M059J (cell line): Measurements from ENCODE around the gene TMEM145. TPM values are rescaled to one million over a fixed set of nuclear protein-coding genes. Genes with fewer than 3 reads are reported as not detected.

Experiments used
- DNase-seq: peaks from one replicate; pipeline ENCODE4 v3.0.0-alpha.2; 2012; ENCODE audit warnings: low read depth
- total RNA-seq: library from RNA; depleted of rRNA; stranded (reverse); fragments of >200 nt; shearing (Covaris generic); gene quantifications from 2 replicates; pipeline ENCODE4 v1.2.3, GENCODE V29; 2014

The TMEM145 gene
- total RNA-seq, 1 experiment from 2014 or later: not detected

DNA sequence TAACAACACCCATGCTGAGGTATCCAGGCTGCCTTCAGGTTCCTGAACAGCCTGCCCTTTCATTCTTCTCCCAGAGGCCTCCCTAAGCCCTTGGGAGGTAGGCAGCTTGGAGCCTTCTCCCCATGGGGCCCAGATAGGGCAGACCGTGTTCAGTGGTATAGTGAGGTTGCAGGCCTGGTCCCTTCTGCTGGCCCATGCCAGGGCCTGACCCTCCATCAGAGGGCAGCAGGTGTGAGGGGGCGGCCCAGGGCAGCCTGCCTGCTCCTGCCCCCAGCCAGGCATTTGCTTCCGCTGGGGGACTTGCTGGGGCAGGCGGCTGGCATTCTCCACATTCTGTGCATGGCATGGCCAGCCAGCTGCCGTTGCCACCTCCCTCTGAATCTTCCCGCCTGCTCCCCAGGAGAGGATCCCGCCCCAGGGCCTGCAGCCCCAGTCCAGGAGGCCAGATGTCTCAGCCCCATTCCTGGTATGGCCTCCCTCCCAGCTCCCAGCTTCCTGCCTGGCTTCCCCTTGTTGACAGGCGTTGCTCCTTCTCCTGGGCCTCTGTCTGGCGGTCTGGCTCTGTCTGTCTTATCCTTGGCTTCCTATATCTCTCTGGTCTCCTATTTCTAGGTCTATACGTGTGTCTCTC is 35.2 kb upstream of the TMEM145 start:
- peak; percentile 87 for DNase-seq

DNA sequence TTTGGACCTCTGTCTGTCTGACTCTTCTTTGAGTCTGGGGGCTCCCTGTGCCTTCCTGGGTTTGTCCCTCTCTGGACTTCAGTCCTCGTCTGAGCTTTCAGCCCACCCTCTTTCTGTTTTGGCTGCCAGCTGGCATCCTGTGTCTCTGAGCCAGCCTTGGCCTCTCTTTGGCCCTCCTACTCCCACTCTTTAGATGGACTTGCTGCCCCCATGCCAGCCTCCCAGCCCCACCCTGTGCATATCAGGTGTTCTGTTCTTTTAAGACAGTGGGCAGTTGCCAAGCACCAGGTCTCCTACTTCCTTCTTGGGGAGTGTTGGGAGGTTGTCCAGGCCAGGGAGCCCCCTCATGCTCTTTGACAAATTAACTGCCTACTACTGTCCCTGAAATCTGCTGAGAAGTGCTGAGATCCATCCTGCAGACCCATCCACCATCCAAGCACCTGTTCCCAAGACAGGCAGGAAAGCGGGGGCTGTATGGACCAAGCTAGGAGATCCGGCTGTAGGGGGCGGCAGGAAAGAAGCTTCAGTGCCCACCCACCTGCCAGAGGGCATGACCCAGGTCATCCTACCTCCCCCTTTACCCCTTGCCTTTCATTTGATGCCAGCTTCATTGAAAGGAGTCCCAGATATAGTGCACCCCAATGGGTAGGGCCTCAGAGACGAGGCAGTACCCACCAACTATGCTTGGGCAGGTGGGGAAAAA is 34.5 kb upstream of the TMEM145 start:
- DNase-seq: no peak

GRCh38 chr19:42279155-42279901 is 33.8 kb upstream of the TMEM145 start:
- DNase-seq: no peak

DNA sequence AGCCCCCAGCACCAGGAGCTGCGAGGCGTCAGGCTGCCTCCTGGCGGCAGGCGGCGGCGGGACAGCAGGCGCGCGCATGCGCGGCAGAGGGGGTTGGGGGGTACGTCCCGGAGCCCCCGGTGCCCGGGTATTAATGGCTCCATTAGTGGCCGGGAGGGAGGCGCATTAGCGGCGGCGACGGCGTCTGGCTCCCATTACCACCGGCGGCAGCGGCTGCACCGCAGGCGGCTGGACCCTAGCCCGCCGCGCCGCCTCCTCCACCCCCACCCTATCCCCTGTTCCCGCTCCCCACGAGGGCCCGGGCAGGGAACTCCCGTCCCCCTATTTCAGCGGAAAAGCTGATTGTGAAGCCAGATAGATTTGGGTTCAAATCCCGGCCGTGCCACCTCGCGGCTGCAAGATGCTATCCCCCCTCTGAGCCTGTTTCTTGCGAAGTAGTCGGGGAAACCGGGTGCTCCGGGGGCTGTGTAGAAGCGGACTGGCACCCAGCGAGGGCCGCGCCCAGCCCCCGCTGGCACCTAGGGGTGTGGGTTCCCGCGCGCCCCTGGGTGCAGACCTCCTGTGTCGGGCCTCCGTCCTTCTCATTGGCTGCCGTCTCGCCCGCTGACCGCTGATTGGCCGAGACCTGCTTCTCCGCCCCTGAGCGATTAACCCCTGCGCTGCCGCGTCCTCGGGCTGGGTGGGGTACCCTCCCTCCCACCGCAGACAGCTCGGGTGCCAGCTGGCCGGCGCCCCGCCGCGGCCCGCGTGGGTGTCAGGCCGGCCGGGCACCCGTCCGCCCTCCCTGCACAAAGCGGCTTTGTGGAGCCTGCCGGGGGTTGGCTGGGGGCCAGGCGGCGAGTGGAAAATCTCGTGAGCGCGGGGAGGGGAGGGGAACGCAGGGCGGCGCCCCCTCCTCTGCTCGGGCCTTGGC is 33.0 kb upstream of the TMEM145 start:
- peak; percentile 89 for DNase-seq

DNA sequence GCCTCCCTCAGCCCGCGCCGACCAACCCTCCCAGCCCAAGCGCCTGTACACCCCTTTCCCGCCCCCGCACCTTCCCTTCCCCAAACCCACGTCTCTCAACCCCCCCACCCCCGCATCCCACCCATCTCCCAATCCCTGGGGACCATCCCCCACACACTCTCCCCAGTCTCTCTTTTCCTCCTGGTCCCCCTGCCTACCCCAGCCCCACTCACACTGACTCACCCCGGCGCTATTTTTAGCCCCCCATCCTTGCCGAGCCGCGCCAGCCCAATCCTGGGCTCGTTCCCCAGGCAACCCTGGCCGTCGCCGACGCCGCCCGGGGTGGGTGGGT is 32.3 kb upstream of the TMEM145 start:
- DNase-seq: peak; percentile 55

DNA sequence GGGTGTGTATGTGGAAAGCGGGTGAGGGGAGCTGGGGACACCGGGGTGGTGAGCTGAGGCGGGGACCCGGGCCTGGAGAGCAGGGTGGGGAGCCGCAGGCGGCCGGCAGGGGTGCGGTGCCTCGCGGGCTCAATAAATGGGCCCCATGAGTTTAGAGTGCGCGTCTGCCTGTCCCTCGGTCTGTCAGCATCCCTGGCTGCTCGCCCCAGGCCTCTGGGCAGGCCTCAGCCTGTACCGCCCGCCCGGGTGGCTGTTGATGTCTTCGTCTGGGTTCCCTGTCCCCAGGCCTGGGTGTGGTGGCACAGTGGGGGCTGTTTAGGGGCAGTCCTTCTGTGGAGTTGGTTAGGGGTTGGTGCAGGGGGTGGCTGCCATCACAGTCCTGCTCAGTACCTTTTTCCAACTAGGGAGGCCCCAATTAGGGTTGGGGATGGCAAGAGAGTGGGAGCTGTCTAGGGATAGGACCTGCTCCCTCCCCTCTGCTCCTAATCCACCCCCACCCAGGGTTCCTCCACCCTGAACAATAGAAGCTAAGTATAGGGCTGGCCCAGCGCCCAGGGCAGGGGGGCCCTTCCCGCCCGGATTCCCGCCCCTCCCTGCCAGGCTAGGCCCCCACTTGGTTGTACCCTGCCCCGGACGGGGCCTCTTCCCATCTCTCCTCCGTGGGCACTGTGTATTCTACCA is 31.8 kb upstream of the TMEM145 start:
- peak; percentile 61 for DNase-seq

DNA sequence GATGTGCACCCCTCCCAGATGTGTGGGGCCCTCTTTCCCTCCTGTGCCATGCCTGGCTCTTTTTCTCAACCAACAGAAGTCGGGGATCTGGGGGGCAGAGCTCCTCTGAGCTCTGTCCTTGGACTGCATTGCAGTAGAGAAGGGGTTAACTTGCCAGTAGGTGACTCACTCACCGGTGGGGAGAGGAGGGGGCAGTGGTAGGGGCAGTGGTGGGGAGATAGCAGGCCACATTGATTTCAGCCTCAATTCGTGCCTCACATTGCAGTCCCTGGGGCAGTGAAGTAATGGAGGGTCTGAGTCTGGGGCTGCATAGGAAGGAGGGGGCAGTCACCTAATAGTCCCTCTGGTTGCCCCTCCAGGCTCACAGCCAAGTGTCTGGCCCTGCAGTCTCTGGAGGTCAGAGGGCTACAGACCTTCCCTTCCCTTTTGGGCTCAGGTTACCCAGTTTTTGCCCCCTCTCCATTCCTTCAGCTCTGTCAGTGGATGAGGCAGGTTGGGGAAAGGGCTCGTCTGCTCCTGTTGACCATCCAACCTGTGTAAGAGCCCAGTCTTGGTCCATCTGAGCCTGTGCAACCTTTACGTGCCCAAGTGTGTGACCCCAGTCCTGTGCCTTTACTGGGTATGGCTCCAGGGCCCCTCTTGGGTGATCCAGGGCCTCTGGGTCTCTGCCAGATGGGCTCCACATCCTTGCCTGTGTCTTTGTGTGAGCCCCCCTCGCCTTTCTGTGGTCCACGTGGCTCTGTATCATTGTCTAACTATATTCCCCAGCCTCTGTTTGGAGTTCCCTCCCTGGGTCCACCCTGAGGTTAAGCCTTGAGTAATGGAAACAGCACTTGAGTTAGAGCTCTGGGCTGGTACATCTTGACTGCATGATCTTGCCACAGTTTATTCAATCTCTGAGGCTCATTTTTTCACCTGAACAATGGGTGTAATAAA is 31.0 kb upstream of the TMEM145 start:
- peak; percentile 69 for DNase-seq

DNA sequence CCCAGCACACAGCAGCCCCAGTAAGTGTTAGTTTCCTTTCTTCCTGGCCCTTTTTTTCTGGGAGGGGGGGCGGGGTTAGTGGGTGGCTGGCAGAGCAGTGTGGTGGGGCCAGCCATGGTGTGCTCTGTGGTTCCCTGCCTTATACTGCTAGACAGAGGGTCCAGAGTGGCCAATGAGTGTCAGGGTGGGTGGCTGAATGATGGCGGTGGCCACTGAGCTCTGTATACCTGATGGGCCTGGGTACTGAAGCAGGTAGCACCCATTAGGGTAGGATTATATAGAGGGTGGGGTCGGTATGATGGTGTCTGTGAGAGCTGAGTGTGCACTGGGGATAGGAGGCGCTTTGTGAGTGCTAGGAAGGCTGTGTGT is 30.3 kb upstream of the TMEM145 start:
- DNase-seq: no peak

DNA sequence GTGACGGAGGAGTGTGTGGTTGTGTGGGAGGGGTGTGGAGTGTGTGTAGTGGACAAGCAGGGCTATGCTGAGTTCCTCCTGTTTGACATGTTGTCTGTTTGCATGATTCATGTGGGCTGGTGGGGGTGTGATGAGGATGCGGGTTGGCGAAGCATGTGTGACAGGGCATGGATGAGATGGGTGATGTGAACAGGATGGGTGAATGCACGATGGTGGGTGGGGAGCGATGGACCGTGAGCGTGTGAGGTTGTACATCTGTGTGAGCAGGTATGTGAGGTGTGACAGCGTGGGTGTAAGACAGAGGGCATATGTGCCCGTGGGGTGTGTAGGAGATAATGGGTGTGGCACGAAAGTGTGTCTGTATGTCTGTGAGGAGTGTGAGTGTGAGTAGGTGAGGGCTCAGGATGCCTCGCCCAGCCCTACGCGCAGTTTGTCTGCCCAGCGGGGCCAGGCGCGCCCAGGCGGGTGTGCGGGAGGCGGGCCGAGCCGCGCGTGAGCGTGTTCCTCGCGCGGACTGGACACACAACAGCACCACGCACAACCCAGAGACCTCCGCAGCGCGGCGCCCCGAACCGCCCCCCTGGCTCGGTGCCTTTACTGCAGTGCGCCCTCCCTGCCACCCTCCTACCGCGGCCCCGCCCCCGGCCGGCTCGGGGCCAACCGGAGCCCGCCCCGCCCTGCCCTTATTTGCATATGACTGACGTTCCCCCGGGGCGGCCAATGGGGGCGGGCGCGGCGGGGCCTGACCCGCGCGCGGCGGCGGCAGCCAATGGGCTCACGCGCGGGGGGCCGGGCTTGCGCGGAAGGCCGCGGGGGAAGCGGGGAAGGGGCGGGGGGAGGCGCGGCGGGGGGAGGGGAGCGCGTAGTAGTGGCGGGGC is 29.7 kb upstream of the TMEM145 start:
- peak; percentile 90 for DNase-seq

DNA sequence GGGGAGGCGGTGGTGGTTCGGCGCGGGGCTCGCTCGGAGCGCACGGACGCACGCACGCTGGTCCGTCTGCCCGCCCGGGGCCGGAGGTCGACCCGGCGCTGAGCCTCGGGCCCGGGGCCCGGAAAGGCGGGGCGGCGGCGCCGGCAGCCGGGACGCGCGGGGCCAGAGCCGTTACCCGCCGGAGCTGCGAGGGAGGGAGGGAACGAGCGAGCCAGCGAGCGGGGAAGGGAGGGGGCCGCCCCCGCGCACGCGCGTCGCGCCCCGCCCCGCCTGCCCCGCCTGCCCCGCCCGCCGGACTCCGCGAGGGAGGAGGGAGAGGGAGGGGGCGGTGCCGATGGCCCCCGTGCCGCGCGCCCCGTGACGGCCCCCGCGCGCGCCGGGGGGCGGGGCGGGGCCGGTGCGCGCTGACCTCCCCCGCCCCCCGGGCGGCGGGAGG is 29.0 kb upstream of the TMEM145 start:
- peak; percentile 64 for DNase-seq

GRCh38 chr19:42284591-42285341 is 28.3 kb upstream of the TMEM145 start:
- no peak for DNase-seq

- DNase-seq: no peak
Observed at GRCh38 chr19:42285541-42285941, 27.6 kb upstream of the TMEM145 start.

GRCh38 chr19:42285988-42286348 is 27.1 kb upstream of the TMEM145 start:
- DNase-seq: no peak

DNA sequence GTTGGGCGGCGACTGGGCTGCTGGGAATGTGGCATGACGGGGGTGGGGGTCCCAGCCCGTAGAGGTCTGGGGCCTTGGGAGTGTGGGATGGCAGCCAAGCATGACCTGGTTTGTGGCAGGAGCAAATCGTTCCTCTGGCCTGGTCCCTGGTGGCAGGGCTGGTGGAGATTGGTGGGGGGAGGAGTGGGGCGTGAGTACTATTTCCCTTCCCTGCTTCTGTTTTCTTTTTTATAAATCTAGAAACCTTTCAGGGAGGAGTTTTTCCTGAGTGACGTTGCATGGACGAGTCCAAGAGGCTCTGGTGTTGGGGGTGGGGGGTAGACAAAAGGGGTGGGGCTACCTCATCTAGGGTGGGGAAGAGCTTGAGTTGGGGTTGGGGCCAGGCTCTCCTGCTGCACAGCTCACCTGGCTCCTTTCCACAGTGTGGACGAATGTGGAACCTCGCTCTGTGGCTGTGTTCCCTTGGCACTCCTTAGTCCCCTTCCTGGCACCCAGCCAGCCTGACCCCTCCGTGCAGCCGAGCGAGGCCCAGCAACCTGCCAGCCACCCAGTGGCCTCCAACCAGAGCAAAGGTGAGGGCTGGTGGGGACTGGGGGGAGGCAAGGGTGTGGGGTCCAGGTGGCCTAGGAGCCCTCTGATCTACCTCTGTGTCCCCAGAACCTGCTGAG is 26.6 kb upstream of the TMEM145 start:
- DNase-seq: no peak

- DNase-seq: no peak
Observed at GRCh38 chr19:42287017-42287826, 25.9 kb upstream of the TMEM145 start.

DNA sequence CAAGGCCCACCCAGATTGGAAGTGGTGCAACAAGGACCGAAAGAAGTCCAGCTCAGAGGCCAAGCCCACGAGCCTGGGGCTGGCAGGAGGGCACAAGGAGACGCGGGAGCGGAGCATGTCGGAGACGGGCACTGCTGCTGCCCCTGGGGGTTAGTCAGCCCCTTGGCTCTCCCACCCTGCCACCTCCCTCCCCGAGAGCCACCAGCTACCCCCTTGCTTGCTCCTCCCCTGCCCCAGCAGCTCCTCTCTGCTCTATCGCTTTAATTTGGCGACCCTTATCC is 25.3 kb upstream of the TMEM145 start:
- DNase-seq: no peak

DNA sequence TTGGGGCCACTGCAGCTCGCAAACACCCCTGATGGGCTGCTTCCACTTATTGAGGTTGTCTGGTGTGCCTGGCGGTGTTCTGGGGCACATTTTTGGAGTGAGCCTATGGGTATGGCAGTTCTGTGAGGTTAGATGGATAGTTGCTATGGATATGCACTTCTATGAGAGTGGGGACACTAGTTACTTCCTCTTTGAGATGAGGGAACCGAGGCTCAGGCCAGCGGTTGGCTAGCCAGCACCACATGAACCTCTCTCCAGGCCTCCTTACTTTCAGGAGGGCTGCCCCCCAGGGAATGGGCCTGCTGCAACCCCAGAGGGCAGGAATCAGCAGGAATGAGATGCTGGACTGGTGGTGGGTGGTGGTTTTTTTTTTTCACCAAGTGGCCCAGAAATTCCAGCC is 24.7 kb upstream of the TMEM145 start:
- DNase-seq: no peak
